ENCODE measurements around the gene SPACA9. TPM values are rescaled to one million over a fixed set of nuclear protein-coding genes. Genes with fewer than 3 reads are reported as not detected.

SPACA9 gene
- total RNA-seq, 2 experiments from 2014 or later: 2.5 to 2.9 TPM

GRCh38 chr9:132885720-132886333, 7.1 kb downstream of the SPACA9 start:
- no peak for DNase-seq

GRCh38 chr9:132886334-132886725, 7.6 kb downstream of the SPACA9 start:
- CTCF ChIA-PET: no interaction called here
- H3K27ac Mint-ChIP-seq: no peak overlapping the region
- peaks cover 1% of the 10 kb centered on the region for H3K4me1 Mint-ChIP-seq (ENCODE audit: low read depth)
- H3K36me3 Mint-ChIP-seq (ENCODE audit: low read depth): no peaks in the 10 kb centered on the region
- no peaks in the 10 kb centered on the region for H3K27me3 Mint-ChIP-seq (ENCODE audit: low read depth)
- no peaks in the 10 kb centered on the region for H3K9me3 Mint-ChIP-seq
- DNase-seq: no peak
- H3K4me3 Mint-ChIP-seq: no peak overlapping the region
- intact Hi-C loops (cut with micrococcal nuclease): no loop called here

More at GRCh38 chr9:132885720-132886333, 7.1 kb downstream of the SPACA9 start:
- H3K4me3 Mint-ChIP-seq: no peak overlapping the region
- no peaks in the 10 kb centered on the region for H3K9me3 Mint-ChIP-seq
- CTCF ChIA-PET: interaction anchor here (0.8 kb wide), 1 partner anchor 14 kb away, joined by 3 read pairs; no protein-coding TSS in a partner anchor
- intact Hi-C loops (cut with micrococcal nuclease): no loop called here
- H3K36me3 Mint-ChIP-seq (ENCODE audit: low read depth): no peaks in the 10 kb centered on the region
- H3K27ac Mint-ChIP-seq: no peak overlapping the region
- no peaks in the 10 kb centered on the region for H3K27me3 Mint-ChIP-seq (ENCODE audit: low read depth)
- peaks cover 1% of the 10 kb centered on the region for H3K4me1 Mint-ChIP-seq (ENCODE audit: low read depth)

GRCh38 chr9:132887181-132888120, 8.8 kb downstream of the SPACA9 start:
- H3K27me3 Mint-ChIP-seq (ENCODE audit: low read depth): no peaks in the 10 kb centered on the region
- CTCF ChIA-PET: interaction anchor here (1.5 kb wide), 1 partner anchor 12 kb away, joined by 3 read pairs; no protein-coding TSS in a partner anchor
- H3K36me3 Mint-ChIP-seq (ENCODE audit: low read depth): no peaks in the 10 kb centered on the region
- no peaks in the 10 kb centered on the region for H3K9me3 Mint-ChIP-seq
- peaks cover 1% of the 10 kb centered on the region for H3K4me1 Mint-ChIP-seq (ENCODE audit: low read depth)
- no peak overlapping the region for H3K4me3 Mint-ChIP-seq
- H3K27ac Mint-ChIP-seq: no peak overlapping the region
- DNase-seq: no peak
- intact Hi-C loops (cut with micrococcal nuclease): loop anchor here (1.0 kb wide), 1 partner anchor 39 kb away; no protein-coding TSS in a partner anchor

GRCh38 chr9:132888151-132888550, 9.5 kb downstream of the SPACA9 start:
- Mint-ChIP-seq H3K36me3 (ENCODE audit: low read depth) (no peaks in the 10 kb centered on the region), H3K4me1 (ENCODE audit: low read depth) (peaks cover 1% of the 10 kb centered on the region), H3K27ac (no peak overlapping the region), H3K9me3 (no peaks in the 10 kb centered on the region), H3K4me3 (no peak overlapping the region), H3K27me3 (ENCODE audit: low read depth) (no peaks in the 10 kb centered on the region)
- CTCF ChIA-PET: interaction anchor here (1.5 kb wide), 1 partner anchor 12 kb away, joined by 3 read pairs; no protein-coding TSS in a partner anchor
- no peak for DNase-seq
- intact Hi-C loops (cut with micrococcal nuclease): loop anchor here (1.0 kb wide), 1 partner anchor 40 kb away; no protein-coding TSS in a partner anchor

GRCh38 chr9:132892400-132892799, 13.7 kb downstream of the SPACA9 start:
- intact Hi-C loops (cut with micrococcal nuclease): no loop called here
- Mint-ChIP-seq H3K4me1 (ENCODE audit: low read depth) (peaks cover 1% of the 10 kb centered on the region), H3K36me3 (ENCODE audit: low read depth) (peaks cover 3% of the 10 kb centered on the region), H3K27ac (no peak overlapping the region), H3K27me3 (ENCODE audit: low read depth) (no peaks in the 10 kb centered on the region), H3K9me3 (no peaks in the 10 kb centered on the region), H3K4me3 (no peak overlapping the region)
- CTCF ChIA-PET: interaction anchor here (0.8 kb wide), 1 partner anchor 12 kb away, joined by 3 read pairs; no protein-coding TSS in a partner anchor
- no peak for DNase-seq

GRCh38 chr9:132894346-132894745, 15.6 kb downstream of the SPACA9 start:
- CTCF ChIA-PET: interaction anchor here (1.6 kb wide), 1 partner anchor 8 kb away, joined by 6 read pairs; no protein-coding TSS in a partner anchor

GRCh38 chr9:132894862-132895835, 16.5 kb downstream of the SPACA9 start:
- Mint-ChIP-seq H3K4me1 (ENCODE audit: low read depth) (no peaks in the 10 kb centered on the region), H3K36me3 (ENCODE audit: low read depth) (peaks cover 3% of the 10 kb centered on the region), H3K27ac (no peak overlapping the region), H3K9me3 (no peaks in the 10 kb centered on the region), H3K27me3 (ENCODE audit: low read depth) (no peaks in the 10 kb centered on the region), H3K4me3 (no peak overlapping the region)
- intact Hi-C loops (cut with micrococcal nuclease): no loop called here
- DNase-seq: no peak
- CTCF ChIA-PET: interaction anchor here (0.5 to 0.6 kb wide), 2 partner anchors 436 to 1251 kb away, joined by 4 to 5 read pairs; no protein-coding TSS in a partner anchor

More at GRCh38 chr9:132894346-132894745, 15.6 kb downstream of the SPACA9 start:
- no peak for DNase-seq
- H3K9me3 Mint-ChIP-seq: no peaks in the 10 kb centered on the region
- H3K27ac Mint-ChIP-seq: no peak overlapping the region
- H3K36me3 Mint-ChIP-seq (ENCODE audit: low read depth): peaks cover 3% of the 10 kb centered on the region
- no peaks in the 10 kb centered on the region for H3K27me3 Mint-ChIP-seq (ENCODE audit: low read depth)
- no peak overlapping the region for H3K4me3 Mint-ChIP-seq
- intact Hi-C loops (cut with micrococcal nuclease): no loop called here
- H3K4me1 Mint-ChIP-seq (ENCODE audit: low read depth): no peaks in the 10 kb centered on the region

- Mint-ChIP-seq H3K36me3 (ENCODE audit: low read depth) (peaks cover 3% of the 10 kb centered on the region), H3K9me3 (no peaks in the 10 kb centered on the region), H3K4me1 (ENCODE audit: low read depth) (no peaks in the 10 kb centered on the region), H3K4me3 (no peak overlapping the region), H3K27me3 (ENCODE audit: low read depth) (no peaks in the 10 kb centered on the region), H3K27ac (no peak overlapping the region)
- CTCF ChIA-PET: interaction anchor here (0.6 kb wide), 1 partner anchor 1252 kb away, joined by 5 read pairs; no protein-coding TSS in a partner anchor
- intact Hi-C loops (cut with micrococcal nuclease): no loop called here
- DNase-seq: no peak
Measured at GRCh38 chr9:132896264-132896663, 17.6 kb downstream of the SPACA9 start.

- intact Hi-C loops (cut with micrococcal nuclease): no loop called here
- H3K27me3 Mint-ChIP-seq (ENCODE audit: low read depth): no peaks in the 10 kb centered on the region
- CTCF ChIA-PET: interaction anchor here (0.6 kb wide), 1 partner anchor 1360 kb away, joined by 4 read pairs; no protein-coding TSS in a partner anchor
- peaks cover 3% of the 10 kb centered on the region for H3K36me3 Mint-ChIP-seq (ENCODE audit: low read depth)
- no peak overlapping the region for H3K27ac Mint-ChIP-seq
- H3K4me3 Mint-ChIP-seq: no peak overlapping the region
- H3K4me1 Mint-ChIP-seq (ENCODE audit: low read depth): no peaks in the 10 kb centered on the region
- no peak for DNase-seq
- no peaks in the 10 kb centered on the region for H3K9me3 Mint-ChIP-seq
Measured at GRCh38 chr9:132896906-132897305, 18.2 kb downstream of the SPACA9 start.

- CTCF ChIA-PET: no interaction called here
- Mint-ChIP-seq H3K27ac (no peak overlapping the region), H3K4me3 (no peak overlapping the region), H3K9me3 (no peaks in the 10 kb centered on the region), H3K27me3 (ENCODE audit: low read depth) (no peaks in the 10 kb centered on the region), H3K36me3 (ENCODE audit: low read depth) (peaks cover 3% of the 10 kb centered on the region), H3K4me1 (ENCODE audit: low read depth) (peaks cover 2% of the 10 kb centered on the region)
- intact Hi-C loops (cut with micrococcal nuclease): no loop called here
- DNase-seq: no peak
Measured at GRCh38 chr9:132898051-132898450, 19.4 kb downstream of the SPACA9 start.

Measured in activated naive CD4-positive, alpha-beta T cell treated with anti-CD3 and anti-CD28 coated beads for 36 hours (primary cell).